Effector CD8-positive, alpha-beta T cell (primary cell): ENCODE results near the gene APOBEC3F.
A peak's percentile ranks its signal among the peaks of the same experiment; 100 is the strongest.
"Not testable (repeated sequence)": the region's sequence is repeated elsewhere in the genome, so short reads cannot be mapped to it uniquely, and the experiment has no call there.

Source experiments
- DNase-seq: peaks from one replicate; lab custom pipeline; 2025; lab: John Stamatoyannopoulos, UW
- total RNA-seq, 4 experiments: gene quantifications; one replicate each; lab custom pipeline; 2026; lab: John Stamatoyannopoulos, UW

APOBEC3F gene
- total RNA-seq: 11.6 to 52.2 (median 39.0) reads per million in 4 experiments

- peak; percentile 38 for DNase-seq
These were observed at the start of gene APOBEC3F for GRCh38 chr22:39040538-39041296. APOBEC3F (plus strand) TSS chr22:39040864; CDS start chr22:39040961, 97 bp downstream.

GRCh38 chr22:38992871-38993371 lies 47.7 kb upstream of the APOBEC3F start:
- not testable (repeated sequence) for DNase-seq

- DNase-seq: no peak
These were observed 44.6 kb upstream of the APOBEC3F start for GRCh38 chr22:38996105-38996504.

GRCh38 chr22:38997518-38997917 lies 43.1 kb upstream of the APOBEC3F start:
- DNase-seq: no peak

- DNase-seq: peak; percentile 38
These were observed 37.5 kb upstream of the APOBEC3F start for GRCh38 chr22:39003165-39003638.

- DNase-seq: no peak
These were observed 33.5 kb upstream of the APOBEC3F start for GRCh38 chr22:39007177-39007576.

- not testable (repeated sequence) for DNase-seq
These were observed 32.3 kb upstream of the APOBEC3F start for GRCh38 chr22:39008271-39008850.

GRCh38 chr22:39010946-39011345 lies 29.7 kb upstream of the APOBEC3F start:
- DNase-seq: no peak

GRCh38 chr22:39012533-39013511 lies 27.8 kb upstream of the APOBEC3F start:
- DNase-seq: no peak

GRCh38 chr22:39013561-39013941 lies 27.1 kb upstream of the APOBEC3F start:
- not testable (repeated sequence) for DNase-seq

GRCh38 chr22:39013942-39014722 lies 26.5 kb upstream of the APOBEC3F start, which contains the start of gene APOBEC3C:
APOBEC3C (plus strand) TSS chr22:39014257; CDS start chr22:39014363, 106 bp downstream.
- peak; percentile 37 for DNase-seq

- not testable (repeated sequence) for DNase-seq
These were observed 25.9 kb upstream of the APOBEC3F start for GRCh38 chr22:39014723-39015121.

- no peak for DNase-seq
These were observed 24.1 kb upstream of the APOBEC3F start for GRCh38 chr22:39016592-39016991.

GRCh38 chr22:39017596-39018365 lies 22.9 kb upstream of the APOBEC3F start:
- DNase-seq: no peak

GRCh38 chr22:39020021-39020651 lies 20.5 kb upstream of the APOBEC3F start:
- DNase-seq: not testable (repeated sequence)

- no peak for DNase-seq
These were observed 19.0 kb upstream of the APOBEC3F start for GRCh38 chr22:39021552-39022250.

- DNase-seq: no peak
These were observed 15.9 kb upstream of the APOBEC3F start for GRCh38 chr22:39024519-39025308.

GRCh38 chr22:39026509-39027150 lies 14.0 kb upstream of the APOBEC3F start:
- no peak for DNase-seq
